ENCODE results near the gene OVOL3.

OVOL3 gene

DNA sequence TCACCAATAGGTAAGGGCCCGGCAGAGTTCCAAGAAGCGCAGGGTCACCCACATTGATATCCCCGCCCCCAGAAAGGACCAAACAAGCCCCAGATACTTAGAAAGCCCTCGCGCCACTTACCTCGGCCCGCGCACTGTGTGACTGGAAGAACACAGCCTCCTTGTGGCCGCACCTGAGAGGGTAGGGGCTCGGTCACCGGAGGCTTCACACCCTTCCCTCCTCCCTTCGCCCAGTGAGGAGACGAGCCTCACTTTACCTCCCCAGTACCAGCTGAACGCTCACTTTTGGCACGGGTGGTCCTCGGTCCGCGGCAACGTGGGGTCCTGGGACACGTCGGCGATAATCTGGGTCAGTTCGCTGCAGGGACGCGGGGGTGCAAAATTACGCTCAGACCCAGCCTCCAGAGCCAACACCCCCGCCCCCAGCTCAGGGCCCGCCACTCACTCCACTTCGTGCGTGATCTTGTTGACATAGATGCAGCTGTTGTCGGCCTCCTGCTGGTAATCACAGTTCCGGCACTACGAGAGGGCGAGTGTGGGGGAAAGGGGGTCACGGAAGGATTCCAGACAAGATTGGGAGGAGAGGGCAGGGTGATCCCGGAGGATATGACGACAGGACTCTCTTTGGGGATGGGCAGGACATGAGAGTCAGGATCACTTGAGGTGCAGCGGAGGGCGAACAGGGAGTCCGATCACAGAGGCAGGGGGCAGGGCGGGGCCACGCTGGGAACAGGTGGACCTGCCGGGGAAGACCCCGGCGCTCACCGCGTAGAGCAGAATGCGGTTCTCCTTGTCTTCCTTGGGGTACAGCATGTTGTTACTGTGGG lies 3.2 kb downstream of the OVOL3 start:
- in situ Hi-C loops (cut with MboI; ENCODE audit: low sequenced_read_pairs, unreplicated experiment) = no loop called here
- TF ChIP-seq, protein P1, sequence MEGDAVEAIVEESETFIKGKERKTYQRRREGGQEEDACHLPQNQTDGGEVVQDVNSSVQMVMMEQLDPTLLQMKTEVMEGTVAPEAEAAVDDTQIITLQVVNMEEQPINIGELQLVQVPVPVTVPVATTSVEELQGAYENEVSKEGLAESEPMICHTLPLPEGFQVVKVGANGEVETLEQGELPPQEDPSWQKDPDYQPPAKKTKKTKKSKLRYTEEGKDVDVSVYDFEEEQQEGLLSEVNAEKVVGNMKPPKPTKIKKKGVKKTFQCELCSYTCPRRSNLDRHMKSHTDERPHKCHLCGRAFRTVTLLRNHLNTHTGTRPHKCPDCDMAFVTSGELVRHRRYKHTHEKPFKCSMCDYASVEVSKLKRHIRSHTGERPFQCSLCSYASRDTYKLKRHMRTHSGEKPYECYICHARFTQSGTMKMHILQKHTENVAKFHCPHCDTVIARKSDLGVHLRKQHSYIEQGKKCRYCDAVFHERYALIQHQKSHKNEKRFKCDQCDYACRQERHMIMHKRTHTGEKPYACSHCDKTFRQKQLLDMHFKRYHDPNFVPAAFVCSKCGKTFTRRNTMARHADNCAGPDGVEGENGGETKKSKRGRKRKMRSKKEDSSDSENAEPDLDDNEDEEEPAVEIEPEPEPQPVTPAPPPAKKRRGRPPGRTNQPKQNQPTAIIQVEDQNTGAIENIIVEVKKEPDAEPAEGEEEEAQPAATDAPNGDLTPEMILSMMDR (IDR thresholded peaks at IDR 0.05; ENCODE audit: borderline replicate concordance, control extremely low read depth, extremely low read depth, insufficient read depth, missing control alignments) = peak; percentile 9
- DNase-seq (ENCODE audit: low spot score) = peak; percentile 38

GRCh38 chr19:36114721-36115452 lies 3.9 kb downstream of the OVOL3 start, which contains the start of gene POLR2I:
POLR2I (minus strand) TSS chr19:36114875; CDS start chr19:36114856, 19 bp downstream.
- in situ Hi-C loops (cut with MboI; ENCODE audit: low sequenced_read_pairs, unreplicated experiment) = no loop called here
- TF ChIP-seq, protein P1 (IDR thresholded peaks at IDR 0.05; ENCODE audit: borderline replicate concordance, control extremely low read depth, extremely low read depth, insufficient read depth, missing control alignments) = no peak
- DNase-seq (ENCODE audit: low spot score) = peak; percentile 98

- TF ChIP-seq, protein P1 (IDR thresholded peaks at IDR 0.05; ENCODE audit: borderline replicate concordance, control extremely low read depth, extremely low read depth, insufficient read depth, missing control alignments) = no peak
- peak; percentile 93 for DNase-seq (ENCODE audit: low spot score)
- in situ Hi-C loops (cut with MboI; ENCODE audit: low sequenced_read_pairs, unreplicated experiment) = no loop called here
Observed at GRCh38 chr19:36115453-36116343, 4.8 kb downstream of the OVOL3 start, which contains the start of gene TBCB. TBCB (plus strand) TSS chr19:36115468; CDS start chr19:36115561, 93 bp downstream.

DNA sequence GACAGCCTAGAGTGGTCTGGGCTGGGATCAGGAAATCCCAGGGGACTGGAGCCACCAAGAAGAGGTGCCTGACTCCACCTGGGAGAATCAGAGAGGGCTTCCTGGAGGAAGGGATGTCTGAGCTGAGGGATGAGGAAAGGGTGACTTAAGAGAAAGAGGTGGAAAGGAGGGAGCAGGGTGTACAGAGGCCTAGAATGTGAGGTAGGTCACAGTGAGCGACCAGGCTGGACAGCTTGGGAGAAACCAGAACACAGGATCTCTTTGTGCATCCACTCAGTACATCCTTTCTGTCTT lies 5.3 kb downstream of the OVOL3 start:
- in situ Hi-C loops (cut with MboI; ENCODE audit: low sequenced_read_pairs, unreplicated experiment) = no loop called here
- DNase-seq (ENCODE audit: low spot score) = no peak
- TF ChIP-seq, protein P1 (IDR thresholded peaks at IDR 0.05; ENCODE audit: borderline replicate concordance, control extremely low read depth, extremely low read depth, insufficient read depth, missing control alignments) = no peak

DNA sequence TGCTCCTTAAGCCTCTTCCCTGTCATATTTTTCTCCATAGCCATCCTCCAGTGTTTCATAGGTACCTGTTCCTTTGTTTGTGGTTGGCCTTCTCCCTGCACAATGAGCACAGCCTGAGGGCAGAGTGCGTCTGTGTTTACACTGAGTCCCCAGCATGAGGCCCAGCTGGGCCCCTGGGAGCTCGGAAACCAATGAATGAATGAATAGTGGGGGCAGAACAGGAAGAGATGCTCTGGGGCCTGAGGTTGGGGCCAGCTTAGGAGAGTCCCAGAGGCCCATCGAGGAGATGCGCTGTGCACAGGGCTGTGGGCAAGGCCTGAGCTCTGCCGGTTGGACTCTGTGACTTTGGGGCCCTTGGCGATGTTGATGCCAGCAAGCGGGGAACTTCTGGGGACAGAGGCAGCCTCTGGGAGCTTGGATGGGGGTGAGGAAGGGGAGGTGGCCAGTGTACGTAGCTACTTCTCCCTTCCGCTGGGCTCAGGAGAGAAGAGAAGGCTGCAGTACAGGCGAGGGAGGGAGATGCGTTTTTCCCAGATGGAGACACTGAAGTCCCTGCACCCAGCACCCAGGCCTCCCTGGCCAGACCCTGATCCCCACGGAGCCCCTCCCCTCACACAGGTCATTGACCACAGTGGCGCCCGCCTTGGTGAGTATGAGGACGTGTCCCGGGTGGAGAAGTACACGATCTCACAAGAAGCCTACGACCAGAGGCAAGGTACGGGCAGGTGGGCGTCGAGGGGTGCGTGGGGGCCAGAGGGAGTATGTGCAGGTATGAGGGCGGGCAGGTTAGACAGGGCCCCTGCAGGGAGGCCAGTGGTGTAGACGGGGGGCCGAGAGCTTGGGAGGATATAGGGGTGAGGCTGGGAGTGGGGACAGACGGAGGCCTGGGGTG lies 9.4 kb downstream of the OVOL3 start:
- TF ChIP-seq, protein P1 (IDR thresholded peaks at IDR 0.05; ENCODE audit: borderline replicate concordance, control extremely low read depth, extremely low read depth, insufficient read depth, missing control alignments) = no peak
- in situ Hi-C loops (cut with MboI; ENCODE audit: low sequenced_read_pairs, unreplicated experiment) = no loop called here
- DNase-seq (ENCODE audit: low spot score) = peak; percentile 15
